Brain pericyte (primary cell): Measurements from ENCODE around the gene FAM149A.

Experiments
- DNase-seq: peaks from one replicate; pipeline ENCODE4 v3.0.0-alpha.2; 2012; ENCODE audit warnings: low read depth, low spot score

Gene FAM149A

DNA sequence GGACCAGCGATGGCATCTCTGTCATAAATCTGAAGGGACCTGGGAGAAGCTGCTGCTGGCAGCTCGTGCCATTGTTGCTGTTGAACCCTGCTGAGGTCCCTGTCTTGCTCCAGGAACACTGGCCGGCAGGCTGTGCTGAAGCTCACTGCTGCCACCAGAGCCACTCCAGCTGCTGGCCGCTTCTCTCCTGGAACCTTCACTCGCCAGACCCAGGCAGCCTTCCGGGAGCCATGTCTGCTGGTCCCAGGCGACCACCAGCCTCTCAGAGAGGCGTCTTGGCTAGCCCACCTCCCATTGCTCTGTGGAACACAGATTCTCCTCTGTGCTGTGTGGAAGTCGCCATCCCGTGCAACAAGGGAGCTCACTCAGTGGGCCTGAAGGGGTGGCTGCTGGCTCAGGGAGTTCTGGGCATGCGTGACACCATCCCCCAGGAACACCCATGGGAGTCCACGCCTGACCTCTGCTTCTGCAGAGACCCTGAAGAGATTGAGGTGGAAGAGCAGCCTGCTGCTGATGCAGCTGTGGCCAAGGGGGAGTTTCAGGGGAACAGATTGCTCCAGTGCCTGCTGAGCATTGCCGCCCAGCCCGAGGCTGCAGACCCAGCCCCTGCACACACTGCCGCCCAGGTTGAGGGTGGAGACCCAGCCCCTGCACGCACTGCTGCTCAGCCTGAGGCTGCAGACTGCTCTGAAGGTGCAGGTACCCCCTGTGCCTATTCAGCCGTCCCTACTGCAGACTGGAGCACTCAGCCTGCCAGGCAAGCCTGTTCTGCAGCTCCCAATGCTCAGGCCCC, 53.7 kb downstream of the FAM149A start:
- DNase-seq = no peak

- no peak for DNase-seq
These were observed 54.5 kb downstream of the FAM149A start for GRCh38 chr4:186158966-186159365.

DNA sequence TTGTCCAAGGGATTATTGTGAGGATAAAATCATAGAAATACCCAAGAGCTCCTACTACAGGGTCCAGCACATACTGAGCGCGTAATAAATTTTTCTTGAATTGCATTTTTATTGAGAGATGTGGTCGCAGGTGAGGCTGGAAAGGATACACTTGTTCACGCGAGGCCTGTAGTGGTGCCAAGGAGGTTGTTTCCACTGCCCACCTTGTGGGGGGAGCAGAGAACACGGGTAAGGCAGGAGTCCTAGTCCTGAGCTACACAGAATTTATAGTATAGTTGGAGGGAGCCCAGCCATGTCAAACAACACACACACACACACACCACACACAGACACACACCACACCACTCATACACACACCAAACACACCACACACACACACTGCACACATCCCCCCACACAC, 55.1 kb downstream of the FAM149A start:
- no peak for DNase-seq

- DNase-seq = no peak
These were observed 56.6 kb downstream of the FAM149A start for GRCh38 chr4:186161138-186161537.

- DNase-seq = no peak
These were observed 62.5 kb downstream of the FAM149A start for GRCh38 chr4:186166852-186167512.

DNA sequence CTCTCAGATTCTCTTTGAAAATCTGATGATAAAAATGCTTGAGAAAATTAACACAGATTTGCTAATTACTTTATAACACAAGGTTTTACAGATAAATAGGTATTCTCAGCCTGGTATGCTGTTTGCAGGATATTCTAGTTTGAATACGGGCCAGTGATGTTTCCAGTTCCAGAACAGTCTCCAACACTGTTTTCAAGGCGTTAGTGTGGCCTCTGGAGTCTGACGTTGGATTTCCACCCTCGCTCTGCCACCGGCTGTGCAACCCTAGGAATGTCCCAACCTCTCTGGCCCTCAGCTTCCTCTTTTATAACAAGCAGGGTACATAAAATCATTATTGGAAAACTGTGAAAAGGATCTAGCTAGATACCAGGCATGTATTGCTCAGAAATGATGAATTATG, 63.1 kb downstream of the FAM149A start:
- no peak for DNase-seq

DNA sequence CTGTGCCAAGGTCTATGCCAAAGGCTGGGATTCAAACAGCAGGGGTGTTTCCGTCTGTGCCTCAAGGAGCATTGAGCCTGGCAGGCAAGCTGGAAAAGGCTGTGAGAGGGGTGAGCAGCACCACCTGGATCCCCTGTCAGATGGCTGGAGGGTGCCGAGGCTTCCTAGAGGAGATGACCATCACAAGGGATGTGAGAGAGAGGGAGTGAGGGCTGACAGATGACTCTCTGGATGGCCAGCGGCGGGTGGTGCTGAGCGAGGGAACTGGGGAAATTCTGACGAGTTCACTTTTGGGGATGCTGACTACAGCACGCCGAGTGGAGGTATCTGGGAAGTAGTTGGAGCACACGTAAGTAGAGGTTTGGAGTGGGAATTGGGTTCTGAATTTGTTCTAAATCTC, 64.2 kb downstream of the FAM149A start:
- no peak for DNase-seq

DNA sequence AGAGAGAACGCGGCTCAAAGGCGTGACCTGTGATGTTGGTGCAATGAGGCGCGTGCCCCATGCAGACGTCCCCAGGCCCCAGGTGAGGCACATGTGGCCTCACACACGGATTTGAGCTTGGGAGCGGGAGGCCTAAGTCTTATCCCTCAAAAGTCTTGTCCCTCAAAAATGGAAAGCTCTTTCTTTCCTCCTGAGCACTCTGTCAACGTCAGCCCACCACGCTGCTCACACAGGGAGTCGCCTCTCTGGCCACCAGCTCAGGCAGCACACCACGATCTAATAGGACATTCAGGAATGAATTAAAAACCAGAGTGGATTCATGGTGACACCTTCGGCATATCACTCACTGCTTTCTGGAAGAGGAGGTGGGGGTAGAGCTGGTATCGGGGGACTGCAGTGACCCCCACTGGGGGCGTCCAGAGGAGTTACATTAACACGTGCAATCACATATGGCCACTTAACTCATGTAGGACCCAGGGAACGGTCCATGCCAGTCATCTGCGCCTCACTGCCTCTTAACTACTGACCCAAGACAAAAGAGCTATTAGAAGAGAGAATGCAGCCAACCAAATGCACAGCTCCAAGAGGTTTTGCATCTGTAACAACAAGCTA, 64.9 kb downstream of the FAM149A start:
- no peak for DNase-seq

DNA sequence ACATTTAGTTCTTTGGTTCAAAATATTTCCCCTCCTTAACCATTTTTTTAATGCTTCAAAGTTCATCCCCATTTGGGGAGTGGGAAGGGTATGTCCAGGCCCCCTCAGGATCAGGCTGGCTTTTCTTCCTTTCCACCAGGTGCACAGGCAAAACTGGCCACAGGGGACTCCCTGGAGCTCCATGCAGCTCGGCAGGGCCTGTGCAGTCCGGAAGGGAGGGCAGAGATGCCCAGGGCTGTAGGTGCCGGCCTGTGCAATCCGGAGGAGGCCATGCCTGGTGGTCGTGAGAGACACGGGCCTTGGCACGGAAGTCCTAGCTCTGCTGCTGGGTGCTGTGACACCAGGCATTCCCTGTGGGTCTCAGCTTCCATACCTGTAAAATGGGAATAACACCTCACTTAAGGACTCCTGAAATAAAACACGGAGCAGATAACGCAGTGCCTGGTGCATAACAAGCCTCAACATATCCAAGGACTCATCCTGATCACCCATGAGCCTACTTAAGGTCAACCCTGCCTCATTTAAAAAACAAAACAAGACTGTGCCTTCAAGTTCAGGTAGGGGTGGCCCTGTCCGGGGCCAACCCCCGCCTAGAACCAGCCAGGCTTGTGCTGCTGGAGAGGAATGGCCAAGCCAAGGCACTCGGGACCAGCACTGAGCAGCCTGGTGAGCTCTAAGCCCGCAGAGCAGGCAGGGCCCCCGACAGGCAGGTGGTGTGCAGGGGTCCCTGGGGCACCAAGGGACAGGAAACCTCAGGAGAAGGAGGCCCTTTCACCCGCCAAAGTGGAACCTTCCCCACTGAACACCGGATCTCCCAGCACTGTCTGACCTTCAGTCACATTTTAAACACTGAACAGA, 65.7 kb downstream of the FAM149A start:
- DNase-seq = no peak

DNA sequence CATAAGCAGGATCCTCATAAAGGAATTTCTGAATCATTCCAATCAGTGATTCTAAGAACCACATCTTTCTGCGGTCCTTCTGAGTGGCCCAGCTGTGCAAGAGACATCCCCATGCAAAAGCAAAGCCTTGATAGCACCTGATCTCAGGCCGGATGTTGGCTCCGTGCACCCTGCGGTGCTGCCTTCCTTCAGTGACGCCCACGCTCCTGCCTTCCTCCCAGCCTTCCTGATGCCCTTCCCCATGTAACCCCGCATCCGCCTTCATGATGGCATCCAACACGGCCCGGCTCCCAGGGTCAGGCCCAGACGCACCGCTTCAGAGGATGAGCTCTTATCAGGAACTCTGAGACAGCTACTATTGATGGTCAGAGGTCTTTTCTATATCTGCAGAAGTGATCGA, 66.5 kb downstream of the FAM149A start:
- DNase-seq = no peak

DNA sequence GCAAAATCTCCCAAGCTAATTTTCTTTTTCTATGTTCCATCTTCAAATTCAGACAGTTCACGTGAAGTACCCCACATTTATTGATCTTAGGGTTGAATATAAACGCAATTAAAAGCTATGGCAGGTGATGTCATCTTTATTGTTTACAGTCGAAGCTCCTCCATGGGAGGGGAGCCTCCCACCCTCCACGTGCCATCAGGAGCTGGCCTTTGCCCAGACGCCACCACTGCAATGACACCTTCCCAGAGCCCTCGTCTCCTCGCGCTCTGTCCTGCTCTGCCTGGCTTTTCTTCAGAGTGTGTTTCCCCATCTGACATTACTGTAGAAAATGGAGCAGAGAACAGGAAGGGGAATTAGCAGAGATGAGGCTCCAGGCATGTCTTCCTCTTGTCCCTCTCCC, 68.0 kb downstream of the FAM149A start:
- DNase-seq = no peak

DNA sequence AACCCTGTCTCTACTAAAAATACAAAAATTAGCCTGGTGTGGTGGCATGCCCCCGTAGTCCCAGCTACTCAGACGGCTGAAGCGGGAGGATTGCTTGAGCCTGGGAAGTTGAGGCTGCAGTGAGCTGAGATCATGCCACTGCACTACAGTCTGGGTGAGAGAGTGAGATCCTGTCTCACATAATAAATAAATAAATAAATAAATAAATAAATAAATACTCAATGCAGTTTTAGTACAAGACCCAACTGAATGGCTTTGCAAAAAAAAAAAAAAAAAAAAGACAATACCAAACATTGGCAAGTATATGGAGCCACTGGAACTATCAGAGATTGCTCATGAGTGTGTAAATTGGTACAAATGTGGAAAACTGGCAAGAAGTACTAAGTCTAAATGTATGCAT, 83.6 kb downstream of the FAM149A start:
- DNase-seq = no peak

DNA sequence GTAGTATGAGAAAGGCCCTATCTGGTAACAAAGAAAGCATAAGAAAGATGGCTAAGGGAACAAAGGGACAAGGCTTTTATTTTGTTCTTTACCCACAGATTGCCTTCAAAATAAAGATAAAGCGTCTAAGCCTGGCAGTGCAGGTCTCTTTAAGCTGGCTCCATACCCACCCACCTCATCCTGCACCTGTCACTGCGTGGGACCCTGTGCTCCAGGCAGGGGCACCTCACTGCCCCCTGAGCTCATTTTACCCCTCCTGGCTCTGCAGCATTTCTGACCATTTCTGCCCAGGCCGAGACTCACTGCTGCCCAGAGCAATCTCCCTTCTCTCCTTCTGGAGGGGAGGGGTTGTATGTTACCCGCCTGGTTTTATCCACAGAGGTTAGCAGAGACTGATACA, 85.2 kb downstream of the FAM149A start:
- DNase-seq = no peak

DNA sequence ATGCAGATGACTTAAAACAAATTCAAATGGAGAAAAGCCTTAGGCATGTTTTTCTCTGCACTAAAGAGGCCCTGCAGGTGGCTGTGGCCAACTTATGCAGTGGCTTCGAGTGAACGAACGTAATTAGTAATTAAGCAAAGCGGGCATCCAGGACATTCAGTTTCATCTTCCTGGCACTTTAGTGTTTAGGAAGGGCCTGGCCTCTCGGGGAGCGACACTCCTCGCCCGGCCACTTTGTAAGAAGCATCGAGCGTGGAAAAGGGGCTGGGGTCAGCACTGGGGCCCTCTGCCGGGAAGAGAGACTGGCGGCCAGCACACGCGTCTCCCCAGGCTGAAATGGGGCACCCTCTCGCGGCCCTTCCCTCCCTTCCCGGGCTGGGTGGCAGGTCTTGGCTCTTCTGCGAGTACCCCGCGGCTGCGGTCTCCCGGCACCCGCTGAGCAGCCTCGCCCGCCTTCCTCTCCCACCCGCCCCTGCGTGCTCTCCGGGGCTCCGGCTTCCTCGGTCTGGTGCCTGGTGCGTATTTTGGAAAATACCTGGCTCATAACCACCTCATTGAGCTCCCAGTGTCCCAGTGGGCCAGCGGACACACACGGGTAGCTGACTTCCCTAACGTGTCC, 86.2 kb downstream of the FAM149A start:
- DNase-seq = no peak

DNA sequence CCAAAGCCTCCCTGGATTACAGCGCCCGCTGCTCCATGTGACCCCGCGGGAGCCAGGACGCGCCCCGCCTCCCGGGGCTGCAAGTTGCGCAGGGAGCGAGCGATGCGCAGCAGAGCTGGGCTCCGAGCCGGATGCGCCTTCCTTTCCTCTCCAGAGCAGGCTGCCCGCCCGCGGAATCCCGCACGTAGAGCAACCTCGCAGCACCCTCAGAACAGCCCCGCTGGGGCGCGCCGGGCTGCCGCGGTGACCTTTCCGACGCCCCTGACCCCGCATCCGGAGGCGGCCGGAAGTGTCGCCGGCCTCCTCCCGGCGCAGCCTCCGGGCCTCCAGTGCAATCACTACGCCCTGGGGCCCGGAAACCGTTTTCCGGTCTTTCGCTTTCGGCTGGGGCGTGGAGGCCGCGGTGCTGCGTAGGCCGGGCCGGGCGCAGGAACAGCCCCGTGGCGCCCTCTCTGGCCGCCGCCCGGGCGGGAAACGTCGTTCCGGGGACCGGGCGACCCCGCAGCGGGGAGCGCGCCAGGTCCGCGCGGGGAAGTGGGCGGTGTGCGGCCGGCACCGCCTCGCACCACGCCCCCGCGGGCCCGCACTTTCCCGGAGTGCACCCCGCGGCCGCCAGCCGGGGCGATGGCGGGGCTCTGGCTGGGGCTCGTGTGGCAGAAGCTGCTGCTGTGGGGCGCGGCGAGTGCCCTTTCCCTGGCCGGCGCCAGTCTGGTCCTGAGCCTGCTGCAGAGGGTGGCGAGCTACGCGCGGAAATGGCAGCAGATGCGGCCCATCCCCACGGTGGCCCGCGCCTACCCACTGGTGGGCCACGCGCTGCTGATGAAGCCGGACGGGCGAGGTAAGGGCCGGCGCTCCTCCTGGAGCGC, 86.9 kb downstream of the FAM149A start, which contains the start of gene CYP4V2:
Gene CYP4V2 (plus strand): TSS at position 368 of the 866 bp plus-strand sequence. CDS start 257 bp downstream, at position 625.
- no peak for DNase-seq

DNA sequence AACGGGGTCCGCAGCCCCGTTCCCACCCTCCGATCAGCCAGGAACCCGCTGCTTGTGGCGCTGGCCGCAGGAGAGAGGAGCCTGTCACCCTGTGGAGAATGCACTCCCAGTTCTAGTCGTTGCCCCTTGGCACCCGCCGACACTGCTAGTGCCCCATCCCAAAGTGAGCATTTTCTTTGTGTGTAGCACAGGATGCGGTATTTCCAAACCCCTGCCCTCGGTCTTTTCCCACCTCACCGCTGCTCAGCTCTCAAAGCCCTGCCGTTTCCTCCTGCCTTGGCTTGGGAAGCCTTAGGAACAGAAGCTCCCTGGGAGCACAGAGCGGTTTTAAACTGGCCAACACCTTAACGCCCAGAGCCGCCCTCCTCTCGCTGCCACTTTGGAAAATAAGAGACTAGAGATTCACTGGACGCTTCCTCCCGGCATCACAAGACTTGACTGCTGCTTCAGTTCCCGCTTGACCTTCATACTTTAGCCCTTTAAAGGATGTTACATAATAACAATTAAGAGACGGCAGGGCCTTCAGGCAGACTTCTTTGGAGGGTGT, 87.6 kb downstream of the FAM149A start:
- no peak for DNase-seq

- no peak for DNase-seq
These were observed 89.3 kb downstream of the FAM149A start for GRCh38 chr4:186193851-186194250.

- DNase-seq = no peak
These were observed 91.6 kb downstream of the FAM149A start for GRCh38 chr4:186196063-186196462.

- no peak for DNase-seq
These were observed 96.0 kb downstream of the FAM149A start for GRCh38 chr4:186200516-186200915.

DNA sequence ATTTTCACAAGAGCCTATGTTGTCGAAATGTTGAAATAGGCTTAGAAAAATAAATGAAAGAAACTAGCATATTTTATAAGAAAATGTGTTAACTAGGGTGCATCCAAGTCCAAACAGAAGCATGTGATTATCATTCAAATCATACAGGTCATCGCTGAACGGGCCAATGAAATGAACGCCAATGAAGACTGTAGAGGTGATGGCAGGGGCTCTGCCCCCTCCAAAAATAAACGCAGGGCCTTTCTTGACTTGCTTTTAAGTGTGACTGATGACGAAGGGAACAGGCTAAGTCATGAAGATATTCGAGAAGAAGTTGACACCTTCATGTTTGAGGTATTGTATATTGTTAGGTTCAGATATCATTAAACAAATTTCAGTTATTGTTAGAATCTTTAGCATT, 96.5 kb downstream of the FAM149A start:
- DNase-seq = no peak
